Fibroblast of mammary gland (primary cell): Measurements from ENCODE around the gene OR2F1.

Experiments
- DNase-seq: peaks from one replicate; pipeline ENCODE4 v3.0.0-alpha.2; 2010; ENCODE audit warnings: low read depth
- H3K4me3 ChIP-seq: 2 replicates; pipeline ENCODE4 v1.5.1; 2011; ENCODE audit warnings: low read depth, mild to moderate bottlenecking, low read length, moderate library complexity; ENCODE audit not compliant: control insufficient read depth
- CTCF ChIP-seq: conservative IDR thresholded peaks from 2 replicates; pipeline ENCODE4 v1.5.1; 2011; ENCODE audit warnings: low read depth, low read length, inconsistent platforms; ENCODE audit not compliant: control insufficient read depth, insufficient read depth

Gene OR2F1

GRCh38 chr7:143934526-143935325 is 19.9 kb upstream of the OR2F1 start, which contains the start of gene OR2F2:
TSS of gene OR2F2 (plus strand) at chr7:143935233. CDS start at chr7:143935233, 0 bp downstream.
- DNase-seq, result peak; percentile 22
- TF ChIP-seq CTCF, result no peak
- no peak within 1 kb of the TSS for H3K4me3 ChIP-seq

- no peak overlapping the region for H3K4me3 ChIP-seq
- peak; percentile 78 for DNase-seq
- no peak for TF ChIP-seq CTCF
Observed at GRCh38 chr7:143936087-143937009, 18.3 kb upstream of the OR2F1 start.

- peak; percentile 24 for DNase-seq
- H3K4me3 ChIP-seq, result no peak overlapping the region
- no peak for TF ChIP-seq CTCF
Observed at GRCh38 chr7:143938379-143939243, 16.0 kb upstream of the OR2F1 start.

- TF ChIP-seq CTCF, result no peak
- DNase-seq, result no peak
Observed at GRCh38 chr7:143945423-143945822, 9.2 kb upstream of the OR2F1 start.

GRCh38 chr7:143947111-143947510 is 7.5 kb upstream of the OR2F1 start:
- TF ChIP-seq CTCF, result no peak
- DNase-seq, result no peak
- H3K4me3 ChIP-seq, result no peak overlapping the region

More at GRCh38 chr7:143945423-143945822, 9.2 kb upstream of the OR2F1 start:
- no peak overlapping the region for H3K4me3 ChIP-seq

GRCh38 chr7:143948733-143949132 is 5.9 kb upstream of the OR2F1 start:
- DNase-seq, result no peak
- no peak overlapping the region for H3K4me3 ChIP-seq
- TF ChIP-seq CTCF, result no peak
